ENCODE results near the gene SAMD14. TPM values are rescaled to one million over a fixed set of nuclear protein-coding genes. Genes with fewer than 3 reads are reported as not detected.

Gene SAMD14
- polyA plus RNA-seq, 1 experiment: 3.5 TPM

GRCh38 chr17:50111673-50112655 is 18.0 kb downstream of the SAMD14 start:
- DNase-seq (ENCODE audit: low read depth, low spot score): no peak
- no peak overlapping the region for H3K4me3 ChIP-seq (ENCODE audit: low read depth, low read length)
- no peak overlapping the region for H3K27ac ChIP-seq (ENCODE audit: low read depth, low read length)
- ChIA-PET CTCF (interaction anchor here (0.6 to 3.4 kb wide), 3 partner anchors 9 to 236 kb away, joined by 3 to 16 read pairs (median 6); partner anchors contain the start of gene PDK2), POLR2A (interaction anchor here (0.8 kb wide), 1 partner anchor 18 kb away, joined by 5 read pairs; no protein-coding TSS in a partner anchor)
- TF ChIP-seq CTCF (IDR thresholded peaks at IDR 0.05; ENCODE audit: low read depth, low read length): no peak
- H3K9me3 ChIP-seq (ENCODE audit: control insufficient read depth, insufficient read depth, low read length): no peaks in the 10 kb centered on the region; the same call in 1 of the 2 replicates
- H3K27me3 ChIP-seq (ENCODE audit: control insufficient read depth, insufficient read depth, low read length): no peaks in the 10 kb centered on the region

- ChIA-PET CTCF (interaction anchor here (3.4 kb wide), 1 partner anchor 16 kb away, joined by 16 read pairs; the partner anchor contains the start of gene PDK2), POLR2A (no interaction called here)
- no peak overlapping the region for H3K27ac ChIP-seq (ENCODE audit: low read depth, low read length)
- TF ChIP-seq CTCF (IDR thresholded peaks at IDR 0.05; ENCODE audit: low read depth, low read length): no peak
- no peaks in the 10 kb centered on the region; the same call in 1 of the 2 replicates for H3K9me3 ChIP-seq (ENCODE audit: control insufficient read depth, insufficient read depth, low read length)
- no peaks in the 10 kb centered on the region for H3K27me3 ChIP-seq (ENCODE audit: control insufficient read depth, insufficient read depth, low read length)
- no peak for DNase-seq (ENCODE audit: low read depth, low spot score)
- no peak overlapping the region for H3K4me3 ChIP-seq (ENCODE audit: low read depth, low read length)
These were observed 19.2 kb downstream of the SAMD14 start for GRCh38 chr17:50110591-50111349.

- Histone ChIP-seq H3K27me3 (ENCODE audit: control insufficient read depth, insufficient read depth, low read length) (no peaks in the 10 kb centered on the region), H3K27ac (ENCODE audit: low read depth, low read length) (no peak overlapping the region), H3K4me3 (ENCODE audit: low read depth, low read length) (no peak overlapping the region), H3K9me3 (ENCODE audit: control insufficient read depth, insufficient read depth, low read length) (no peaks in the 10 kb centered on the region; the same call in 1 of the 2 replicates)
- ChIA-PET CTCF (interaction anchor here (1.5 kb wide), 1 partner anchor 52 kb away, joined by 3 read pairs; no protein-coding TSS in a partner anchor), POLR2A (no interaction called here)
- no peak for TF ChIP-seq CTCF (IDR thresholded peaks at IDR 0.05; ENCODE audit: low read depth, low read length)
- no peak for DNase-seq (ENCODE audit: low read depth, low spot score)
These were observed 20.2 kb downstream of the SAMD14 start for GRCh38 chr17:50109785-50110184.

GRCh38 chr17:50109207-50109606 is 20.8 kb downstream of the SAMD14 start:
- POLR2A ChIA-PET: no interaction called here
- no peak overlapping the region for H3K4me3 ChIP-seq (ENCODE audit: low read depth, low read length)
- CTCF ChIA-PET: interaction anchor here (1.2 to 2.1 kb wide), 3 partner anchors 15 to 189 kb away, joined by 3 to 18 read pairs (median 4); no protein-coding TSS in a partner anchor
- no peak for DNase-seq (ENCODE audit: low read depth, low spot score)
- no peak for TF ChIP-seq CTCF (IDR thresholded peaks at IDR 0.05; ENCODE audit: low read depth, low read length)
- H3K27ac ChIP-seq (ENCODE audit: low read depth, low read length): no peak overlapping the region
- H3K9me3 ChIP-seq (ENCODE audit: control insufficient read depth, insufficient read depth, low read length): no peaks in the 10 kb centered on the region; the same call in 1 of the 2 replicates
- H3K27me3 ChIP-seq (ENCODE audit: control insufficient read depth, insufficient read depth, low read length): no peaks in the 10 kb centered on the region

Data from AG04450 (cell line).